Keratinocyte (primary cell): Measurements from ENCODE around the gene OR5J2. TPM values are rescaled to one million over a fixed set of nuclear protein-coding genes. Genes with fewer than 3 reads are reported as not detected.

Source experiments
- DNase-seq: peaks from one replicate; pipeline ENCODE4 v3.0.0-alpha.2; 2011; ENCODE audit warnings: low read depth, missing footprints, low spot score
- FAIRE-seq: peaks from 2 replicates; lab custom pipeline; 2011; peaks lifted over from hg19 to GRCh38; lab: Jason Lieb, UNC
- H2AFZ ChIP-seq: 2 replicates; pipeline ENCODE4 v1.6.0; 2012; ENCODE audit warnings: low read length, control low read depth, inconsistent platforms; ENCODE audit not compliant: control insufficient read depth
- H3K27ac ChIP-seq: 2 replicates; pipeline ENCODE4 v1.5.1; 2011; ENCODE audit warnings: low read length; ENCODE audit not compliant: control insufficient read depth, insufficient read depth
- H3K27me3 ChIP-seq: 3 replicates; pipeline ENCODE4 v1.6.0; 2011; ENCODE audit warnings: low read length; ENCODE audit not compliant: control insufficient read depth, insufficient read depth; ENCODE audit errors: extremely low read depth
- H3K36me3 ChIP-seq, 2 experiments: 2 replicates in 1 of 2; 3 replicates in 1 of 2; pipeline ENCODE4 v1.5.1; 2011; ENCODE audit warnings: low read length in 2 of 2, mild to moderate bottlenecking in 1 of 2; ENCODE audit not compliant: control insufficient read depth in 2 of 2, insufficient read depth in 2 of 2; ENCODE audit errors: extremely low read depth in 1 of 2
- H3K4me1 ChIP-seq: 3 replicates; pipeline ENCODE4 v1.5.1; 2011; ENCODE audit warnings: low read length; ENCODE audit not compliant: control insufficient read depth, insufficient read depth; ENCODE audit errors: extremely low read depth
- H3K4me2 ChIP-seq: 3 replicates; pipeline ENCODE4 v1.6.0; 2011; ENCODE audit warnings: low read depth, low read length; ENCODE audit not compliant: control insufficient read depth, insufficient read depth; ENCODE audit errors: extremely low read depth
- H3K4me3 ChIP-seq, 3 experiments: fragments of 200-600 bp in 1 of 3; sonication (generic) in 1 of 3; 2 replicates in 2 of 3; 3 replicates in 1 of 3; pipeline ENCODE4 v1.5.1; 2011 to 2016; ENCODE audit warnings: low read length in 3 of 3, mild to moderate bottlenecking in 3 of 3, control low read depth in 2 of 3, inconsistent platforms in 1 of 3, low read depth in 1 of 3, mixed read lengths in 1 of 3, mixed run types in 1 of 3, moderate library complexity in 1 of 3; ENCODE audit not compliant: control insufficient read depth in 2 of 3, insufficient read depth in 2 of 3; ENCODE audit errors: extremely low read depth in 1 of 3
- H3K79me2 ChIP-seq: 2 replicates; pipeline ENCODE4 v1.6.0; 2012; ENCODE audit warnings: low read length; ENCODE audit not compliant: control insufficient read depth, insufficient read depth
- H3K9ac ChIP-seq: 3 replicates; pipeline ENCODE4 v1.6.0; 2011; ENCODE audit warnings: low read length; ENCODE audit not compliant: control insufficient read depth, insufficient read depth; ENCODE audit errors: extremely low read depth
- H3K9me1 ChIP-seq: 3 replicates; pipeline ENCODE4 v1.6.0; 2011; ENCODE audit warnings: low read length; ENCODE audit not compliant: control insufficient read depth, insufficient read depth; ENCODE audit errors: extremely low read depth
- H3K9me3 ChIP-seq: 2 replicates; pipeline ENCODE4 v1.5.1; 2012; ENCODE audit warnings: low read depth, low read length; ENCODE audit not compliant: control insufficient read depth
- H4K20me1 ChIP-seq: 3 replicates; pipeline ENCODE4 v1.6.0; 2011; ENCODE audit warnings: low read length; ENCODE audit not compliant: control insufficient read depth, insufficient read depth; ENCODE audit errors: extremely low read depth
- EZH2 ChIP-seq: IDR thresholded peaks from one replicate; pipeline ENCODE4 v1.6.1; 2012; ENCODE audit warnings: inconsistent platforms, mild to moderate bottlenecking, low read length, moderate library complexity
- dilution Hi-C: fragments of 300-500 bp; cut with MboI; formaldehyde crosslinking; loops from one replicate; pipeline ENCODE4 v1.7.0; 2020; ENCODE audit warnings: low sequenced_read_pairs; ENCODE audit not compliant: extremely low pct_ligation_motif_present
- polyA plus RNA-seq, 5 experiments: library from polyadenylated mRNA; depleted of rRNA in 3 of 5; stranded (reverse) in 3 of 5; stranded (forward) in 1 of 5; unstranded in 1 of 5; fragments of >200 nt; gene quantifications; 1 replicate in 1 of 5; 2 replicates in 3 of 5; 3 replicates in 1 of 5; pipeline versions ENCODE4 v1.2.1 to v1.2.3, GENCODE V29; 2011 to 2012; ENCODE audit warnings: missing spikeins in 2 of 5, low read depth in 1 of 5, low replicate concordance in 1 of 5
- TF ChIP-seq, protein P1 (sequence below), 3 experiments: IDR thresholded peaks in 1 of 3; conservative IDR thresholded peaks in 1 of 3; optimal IDR thresholded peaks in 1 of 3; 2 replicates in 2 of 3; 3 replicates in 1 of 3; pipeline versions ENCODE3 to v1.5.1; 2011; ENCODE audit warnings: low read length in 3 of 3, mild to moderate bottlenecking in 3 of 3, moderate library complexity in 2 of 3, control low read depth in 1 of 3, inconsistent platforms in 1 of 3; ENCODE audit not compliant: insufficient read depth in 2 of 3; ENCODE audit errors: extremely low read depth in 1 of 3

OR5J2 gene
- polyA plus RNA-seq, 1 donor (not counting 4 experiments of a cell fraction or from before 2014, with no cell fraction given): not detected

DNA sequence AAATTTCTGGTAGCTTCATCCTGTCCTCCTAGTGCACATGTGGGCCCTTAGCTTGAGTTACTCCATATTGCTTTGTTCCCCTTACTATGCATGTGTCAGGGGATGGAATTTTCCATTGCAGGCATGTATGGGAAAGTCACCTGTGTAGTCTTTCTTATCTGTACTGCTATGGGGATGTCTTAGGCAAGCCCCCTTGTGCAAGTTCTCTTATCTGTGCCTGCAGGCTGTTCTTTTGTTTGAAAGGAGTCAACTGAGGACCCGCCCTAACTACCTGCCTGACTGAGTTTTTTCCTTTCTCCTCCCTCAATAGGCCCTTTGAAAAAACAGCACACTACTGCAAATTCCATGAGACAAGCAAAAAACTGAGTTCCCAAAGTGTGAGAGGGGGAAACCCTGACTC is 25.0 kb upstream of the OR5J2 start:
- no peaks in the 10 kb centered on the region for H3K36me3 ChIP-seq
- no peak overlapping the region for H2AFZ ChIP-seq
- no peaks in the 10 kb centered on the region for H3K79me2 ChIP-seq
- H3K9me3 ChIP-seq: peaks cover 4% of the 10 kb centered on the region
- H3K4me2 ChIP-seq: no peak overlapping the region
- H3K4me3 ChIP-seq: no peak overlapping the region
- TF ChIP-seq, protein P1, sequence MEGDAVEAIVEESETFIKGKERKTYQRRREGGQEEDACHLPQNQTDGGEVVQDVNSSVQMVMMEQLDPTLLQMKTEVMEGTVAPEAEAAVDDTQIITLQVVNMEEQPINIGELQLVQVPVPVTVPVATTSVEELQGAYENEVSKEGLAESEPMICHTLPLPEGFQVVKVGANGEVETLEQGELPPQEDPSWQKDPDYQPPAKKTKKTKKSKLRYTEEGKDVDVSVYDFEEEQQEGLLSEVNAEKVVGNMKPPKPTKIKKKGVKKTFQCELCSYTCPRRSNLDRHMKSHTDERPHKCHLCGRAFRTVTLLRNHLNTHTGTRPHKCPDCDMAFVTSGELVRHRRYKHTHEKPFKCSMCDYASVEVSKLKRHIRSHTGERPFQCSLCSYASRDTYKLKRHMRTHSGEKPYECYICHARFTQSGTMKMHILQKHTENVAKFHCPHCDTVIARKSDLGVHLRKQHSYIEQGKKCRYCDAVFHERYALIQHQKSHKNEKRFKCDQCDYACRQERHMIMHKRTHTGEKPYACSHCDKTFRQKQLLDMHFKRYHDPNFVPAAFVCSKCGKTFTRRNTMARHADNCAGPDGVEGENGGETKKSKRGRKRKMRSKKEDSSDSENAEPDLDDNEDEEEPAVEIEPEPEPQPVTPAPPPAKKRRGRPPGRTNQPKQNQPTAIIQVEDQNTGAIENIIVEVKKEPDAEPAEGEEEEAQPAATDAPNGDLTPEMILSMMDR (optimal IDR thresholded peaks at IDR 0.05 in 1 of 3, IDR thresholded peaks at IDR 0.05 in 1 of 3, conservative IDR thresholded peaks at IDR 0.05 in 1 of 3; ENCODE audit: extremely low read depth in 1 of 3, insufficient read depth in 2 of 3, low read length in 3 of 3): no peak
- no peak for TF ChIP-seq EZH2
- H3K9me1 ChIP-seq: no peaks in the 10 kb centered on the region
- no peak for FAIRE-seq
- no peaks in the 10 kb centered on the region for H3K4me1 ChIP-seq
- dilution Hi-C loops: no loop called here
- H3K27me3 ChIP-seq: no peaks in the 10 kb centered on the region
- H3K27ac ChIP-seq: no peak overlapping the region
- DNase-seq: no peak
- no peak overlapping the region for H3K9ac ChIP-seq
- H4K20me1 ChIP-seq: no peaks in the 10 kb centered on the region

DNA sequence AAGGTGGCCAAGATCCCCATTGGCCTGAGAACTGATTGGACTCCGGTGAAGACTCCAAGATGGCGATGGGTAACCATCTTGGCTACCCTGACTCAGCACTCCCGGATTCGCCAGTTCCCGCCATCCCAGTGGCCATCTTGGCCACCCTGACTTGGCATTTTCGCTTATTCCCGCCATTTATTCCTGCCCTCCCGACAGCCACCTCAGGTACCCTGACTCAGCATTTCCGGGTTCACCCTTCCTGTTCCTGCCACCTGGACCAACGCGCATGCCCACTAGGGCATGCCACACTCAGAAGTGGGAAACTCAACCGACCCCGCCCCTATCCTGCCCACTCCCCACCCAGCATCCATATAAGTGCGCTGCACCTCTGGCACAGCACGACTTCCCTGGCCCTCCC is 24.1 kb upstream of the OR5J2 start:
- H4K20me1 ChIP-seq: no peaks in the 10 kb centered on the region
- H3K9me3 ChIP-seq: peaks cover 4% of the 10 kb centered on the region
- no peaks in the 10 kb centered on the region for H3K79me2 ChIP-seq
- H3K4me3 ChIP-seq: no peak overlapping the region
- no peaks in the 10 kb centered on the region for H3K4me1 ChIP-seq
- H3K9ac ChIP-seq: no peak overlapping the region
- FAIRE-seq: no peak
- no peaks in the 10 kb centered on the region for H3K36me3 ChIP-seq
- DNase-seq: no peak
- no peak overlapping the region for H3K4me2 ChIP-seq
- TF ChIP-seq, protein P1 (optimal IDR thresholded peaks at IDR 0.05 in 1 of 3, IDR thresholded peaks at IDR 0.05 in 1 of 3, conservative IDR thresholded peaks at IDR 0.05 in 1 of 3; ENCODE audit: extremely low read depth in 1 of 3, insufficient read depth in 2 of 3, low read length in 3 of 3): no peak
- TF ChIP-seq EZH2: no peak
- no peak overlapping the region for H3K27ac ChIP-seq
- no peaks in the 10 kb centered on the region for H3K27me3 ChIP-seq
- H2AFZ ChIP-seq: no peak overlapping the region
- no peaks in the 10 kb centered on the region for H3K9me1 ChIP-seq
- dilution Hi-C loops: no loop called here
